Neutrophil (primary cell): Measurements from ENCODE around the gene C1orf198.

ENCODE experiments used
- H3K27ac ChIP-seq: fragments of 200-600 bp; sonication (generic); 2 replicates; pipeline ENCODE4 v1.5.1; 2016; ENCODE audit warnings: mild to moderate bottlenecking, moderate library complexity
- H3K27me3 ChIP-seq: fragments of 200-600 bp; sonication (generic); 2 replicates; pipeline ENCODE4 v1.6.0; 2016; ENCODE audit warnings: mild to moderate bottlenecking
- H3K36me3 ChIP-seq: fragments of 200-600 bp; sonication (generic); 2 replicates; pipeline ENCODE4 v1.5.1; 2017
- H3K4me1 ChIP-seq, 2 experiments: fragments of 200-600 bp in 1 of 2; sonication (generic) in 1 of 2; 1 replicate in 1 of 2; 2 replicates in 1 of 2; pipeline versions ENCODE4 v1.5.1 to v1.6.1; 2013 to 2016; ENCODE audit warnings: low read depth in 1 of 2, low read length in 1 of 2, mild to moderate bottlenecking in 1 of 2, moderate library complexity in 1 of 2; ENCODE audit not compliant: control insufficient read depth in 1 of 2, insufficient read depth in 1 of 2
- H3K4me3 ChIP-seq, 2 experiments: fragments of 200-600 bp in 1 of 2; sonication (generic) in 1 of 2; 1 replicate in 1 of 2; 2 replicates in 1 of 2; pipeline ENCODE4 v1.5.1; 2013 to 2016; ENCODE audit warnings: low read depth in 1 of 2, low read length in 1 of 2, mild to moderate bottlenecking in 1 of 2, moderate library complexity in 1 of 2
- H3K9me3 ChIP-seq: fragments of 200-600 bp; sonication (generic); 2 replicates; pipeline ENCODE4 v1.5.1; 2016
- TF ChIP-seq, protein P1 (sequence below): fragments of 200-600 bp; sonication (generic); IDR thresholded peaks from 2 replicates; pipeline ENCODE4 v1.5.1; 2016; ENCODE audit warnings: antibody characterized with exemption

The C1orf198 gene

DNA sequence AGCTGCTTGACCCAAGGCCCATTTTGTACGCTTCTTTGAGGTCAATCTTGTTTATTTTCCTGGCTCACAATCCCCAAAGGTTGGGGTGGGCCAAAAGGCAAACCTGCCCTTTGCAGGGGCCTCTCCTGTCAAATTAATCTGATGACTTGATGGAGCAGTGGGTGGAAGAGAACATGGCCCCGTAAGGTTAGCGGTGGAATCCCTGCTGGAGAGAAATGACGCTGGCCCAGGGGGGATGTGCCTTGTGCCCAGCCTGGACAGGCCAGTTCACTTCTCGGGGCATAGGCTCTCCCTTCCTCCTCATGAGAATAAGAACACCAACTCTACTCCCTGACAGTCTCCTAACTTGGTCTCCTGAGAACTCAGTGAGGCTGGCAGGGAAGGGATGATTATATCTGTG is 40.5 kb downstream of the C1orf198 start:
- H3K4me1 ChIP-seq, result peaks cover 7 to 8% of the 10 kb centered on the region in 2 experiments

DNA sequence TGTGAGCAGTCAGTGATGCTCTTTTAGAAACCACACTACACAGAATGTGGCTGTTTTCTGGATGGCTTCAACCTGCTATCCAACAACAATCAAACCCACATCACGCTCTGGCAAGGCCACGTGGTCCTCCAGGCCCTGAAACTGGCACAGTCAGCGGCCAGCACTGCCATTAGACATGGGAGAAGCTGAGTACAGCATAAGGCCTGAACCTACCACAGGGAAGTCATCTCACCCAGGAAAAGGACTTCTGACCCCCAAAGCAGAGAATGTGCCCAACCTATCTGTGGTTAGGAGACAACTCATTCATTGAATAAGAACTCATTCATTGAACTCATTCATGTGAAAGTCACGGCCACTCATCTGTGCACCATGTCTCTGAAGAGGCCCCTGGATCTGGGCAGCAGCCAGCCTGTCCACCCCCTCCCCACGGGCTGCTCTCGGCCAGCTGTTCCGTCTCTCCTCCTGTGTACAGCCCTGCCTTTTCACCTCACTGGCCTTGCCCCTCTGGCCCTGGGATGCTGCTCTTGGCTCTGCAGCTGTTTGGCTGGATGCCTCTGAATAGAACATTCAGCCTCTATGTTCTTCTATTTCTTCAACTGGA is 41.1 kb downstream of the C1orf198 start:
- Histone ChIP-seq H3K4me3 (no peak overlapping the region), H3K36me3 (no peaks in the 10 kb centered on the region), H3K9me3 (no peaks in the 10 kb centered on the region), H3K27ac (no peak overlapping the region), H3K27me3 (no peaks in the 10 kb centered on the region), H3K4me1 (peaks cover 7 to 8% of the 10 kb centered on the region in 2 experiments)
- TF ChIP-seq, protein P1, sequence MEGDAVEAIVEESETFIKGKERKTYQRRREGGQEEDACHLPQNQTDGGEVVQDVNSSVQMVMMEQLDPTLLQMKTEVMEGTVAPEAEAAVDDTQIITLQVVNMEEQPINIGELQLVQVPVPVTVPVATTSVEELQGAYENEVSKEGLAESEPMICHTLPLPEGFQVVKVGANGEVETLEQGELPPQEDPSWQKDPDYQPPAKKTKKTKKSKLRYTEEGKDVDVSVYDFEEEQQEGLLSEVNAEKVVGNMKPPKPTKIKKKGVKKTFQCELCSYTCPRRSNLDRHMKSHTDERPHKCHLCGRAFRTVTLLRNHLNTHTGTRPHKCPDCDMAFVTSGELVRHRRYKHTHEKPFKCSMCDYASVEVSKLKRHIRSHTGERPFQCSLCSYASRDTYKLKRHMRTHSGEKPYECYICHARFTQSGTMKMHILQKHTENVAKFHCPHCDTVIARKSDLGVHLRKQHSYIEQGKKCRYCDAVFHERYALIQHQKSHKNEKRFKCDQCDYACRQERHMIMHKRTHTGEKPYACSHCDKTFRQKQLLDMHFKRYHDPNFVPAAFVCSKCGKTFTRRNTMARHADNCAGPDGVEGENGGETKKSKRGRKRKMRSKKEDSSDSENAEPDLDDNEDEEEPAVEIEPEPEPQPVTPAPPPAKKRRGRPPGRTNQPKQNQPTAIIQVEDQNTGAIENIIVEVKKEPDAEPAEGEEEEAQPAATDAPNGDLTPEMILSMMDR, result no peak

More for the DNA sequence above, 40.5 kb downstream of the C1orf198 start:
- Histone ChIP-seq H3K9me3 (no peaks in the 10 kb centered on the region), H3K27ac (no peak overlapping the region), H3K4me3 (no peak overlapping the region), H3K36me3 (no peaks in the 10 kb centered on the region), H3K27me3 (no peaks in the 10 kb centered on the region)
- TF ChIP-seq, protein P1, result no peak

DNA sequence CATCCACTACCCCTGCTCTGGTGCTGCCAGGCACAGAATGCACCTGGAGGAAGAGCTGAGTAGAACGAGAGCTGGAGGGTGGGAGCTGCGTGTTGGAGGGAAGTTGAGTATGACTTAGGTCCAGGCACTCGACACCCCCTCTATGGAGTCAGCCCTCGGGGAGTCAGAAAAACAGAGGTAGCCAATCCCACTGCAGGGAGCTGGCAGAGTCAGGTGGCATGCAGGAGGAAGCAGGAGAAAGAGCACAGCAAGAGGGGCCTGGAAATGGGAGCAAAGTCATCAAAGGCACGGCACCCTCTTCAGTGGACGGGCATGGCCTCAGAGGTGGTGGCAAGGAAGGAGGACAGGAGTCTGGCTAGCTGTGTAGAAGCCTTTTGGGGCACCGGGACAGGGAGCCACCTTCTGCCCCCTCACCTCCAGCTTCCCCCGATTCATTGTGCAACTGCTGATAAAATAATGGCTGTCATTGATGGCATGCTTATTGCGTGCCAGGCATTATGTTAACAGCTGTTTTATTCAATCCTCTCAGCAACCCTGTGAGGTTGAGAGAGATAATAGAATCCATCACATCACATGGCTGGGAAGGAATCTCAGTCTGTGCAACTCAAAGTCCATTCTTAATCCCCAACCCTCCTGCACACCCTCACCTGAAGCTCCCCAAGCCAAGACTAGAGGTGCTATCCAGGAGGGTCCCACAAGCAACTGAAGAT is 42.0 kb downstream of the C1orf198 start:
- Histone ChIP-seq H3K27ac (no peak overlapping the region), H3K36me3 (no peaks in the 10 kb centered on the region), H3K27me3 (no peaks in the 10 kb centered on the region), H3K4me3 (no peak overlapping the region), H3K9me3 (no peaks in the 10 kb centered on the region), H3K4me1 (peaks cover 7 to 8% of the 10 kb centered on the region in 2 experiments)
- TF ChIP-seq, protein P1, result no peak

DNA sequence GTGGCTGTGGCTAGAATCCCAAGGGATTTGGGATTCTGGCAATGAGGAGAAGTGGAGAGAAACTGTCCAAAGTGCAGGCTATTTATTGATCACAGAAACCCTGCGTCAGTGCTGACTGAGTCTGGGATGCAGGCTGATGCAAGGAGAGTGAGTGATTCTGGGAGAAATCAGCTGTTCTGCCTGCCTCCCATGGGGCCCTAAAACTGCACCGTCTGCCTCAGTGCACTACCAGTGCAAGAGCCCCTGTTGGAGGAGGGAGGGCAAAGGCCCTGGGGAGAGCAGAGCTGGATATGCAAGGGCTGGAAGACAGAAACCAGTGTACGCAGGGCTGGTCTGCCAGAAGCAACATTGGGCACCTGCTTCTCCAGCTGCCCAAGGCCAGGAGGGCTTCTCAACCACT is 42.6 kb downstream of the C1orf198 start:
- Histone ChIP-seq H3K4me1 (peaks cover 7 to 8% of the 10 kb centered on the region in 2 experiments), H3K27ac (no peak overlapping the region), H3K9me3 (no peaks in the 10 kb centered on the region), H3K27me3 (no peaks in the 10 kb centered on the region), H3K4me3 (no peak overlapping the region), H3K36me3 (no peaks in the 10 kb centered on the region)
- TF ChIP-seq, protein P1, result no peak

DNA sequence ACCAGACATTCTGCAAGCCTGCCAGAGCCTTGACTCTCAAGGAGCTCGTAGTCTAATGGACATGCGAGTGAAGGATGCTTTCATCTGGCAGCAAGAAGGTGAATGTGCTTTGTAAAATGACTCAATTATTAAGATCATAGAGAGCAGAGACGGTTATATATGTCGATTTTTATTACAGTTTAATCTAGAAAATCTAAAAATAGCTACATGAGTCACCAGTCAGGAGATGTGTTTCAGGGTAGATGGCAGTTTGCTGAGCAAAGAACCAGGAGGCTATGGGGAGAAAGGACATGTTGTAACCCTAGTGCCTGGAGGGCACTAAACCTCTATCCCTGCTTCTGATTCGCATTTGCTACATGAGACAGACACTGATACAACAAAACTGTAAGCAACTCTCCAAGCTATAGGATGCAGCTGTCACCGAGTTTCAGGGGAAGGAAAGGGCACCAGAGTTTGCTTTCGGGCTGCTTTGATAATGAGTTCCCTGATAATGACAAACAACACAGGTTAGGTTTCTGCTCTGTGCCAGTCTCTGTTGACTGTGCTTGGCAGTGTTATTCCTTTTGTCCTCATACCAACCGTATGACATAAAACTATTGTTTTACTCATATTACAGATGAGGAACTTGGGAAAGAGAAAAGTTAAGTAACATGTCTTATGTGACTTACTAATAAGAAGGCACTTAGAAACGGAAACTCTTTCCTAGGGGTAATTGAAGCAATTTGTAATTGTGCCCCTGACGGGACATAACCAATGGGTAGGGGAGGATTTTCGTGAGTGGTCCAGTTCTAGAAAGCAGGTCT is 43.2 kb downstream of the C1orf198 start:
- Histone ChIP-seq H3K27ac (no peak overlapping the region), H3K27me3 (no peaks in the 10 kb centered on the region), H3K4me1 (peaks cover 7 to 8% of the 10 kb centered on the region in 2 experiments), H3K36me3 (no peaks in the 10 kb centered on the region), H3K4me3 (no peak overlapping the region), H3K9me3 (no peaks in the 10 kb centered on the region)
- TF ChIP-seq, protein P1, result no peak
